NT2/D1 (cell line): ENCODE measurements around the gene PAIP2.

Source experiments
- SUZ12 ChIP-seq: IDR thresholded peaks from 2 replicates; pipeline ENCODE4 v1.6.1; 2011; ENCODE audit not compliant: insufficient read length, insufficient read depth; ENCODE audit errors: extremely low read depth
- YY1 ChIP-seq: IDR thresholded peaks from 2 replicates; pipeline ENCODE4 v1.6.1; 2011; ENCODE audit not compliant: insufficient read length, insufficient read depth
- ZNF274 ChIP-seq: IDR thresholded peaks from 2 replicates; pipeline ENCODE4 v1.6.1; 2011; ENCODE audit warnings: mild to moderate bottlenecking, low read depth, low read length

DNA sequence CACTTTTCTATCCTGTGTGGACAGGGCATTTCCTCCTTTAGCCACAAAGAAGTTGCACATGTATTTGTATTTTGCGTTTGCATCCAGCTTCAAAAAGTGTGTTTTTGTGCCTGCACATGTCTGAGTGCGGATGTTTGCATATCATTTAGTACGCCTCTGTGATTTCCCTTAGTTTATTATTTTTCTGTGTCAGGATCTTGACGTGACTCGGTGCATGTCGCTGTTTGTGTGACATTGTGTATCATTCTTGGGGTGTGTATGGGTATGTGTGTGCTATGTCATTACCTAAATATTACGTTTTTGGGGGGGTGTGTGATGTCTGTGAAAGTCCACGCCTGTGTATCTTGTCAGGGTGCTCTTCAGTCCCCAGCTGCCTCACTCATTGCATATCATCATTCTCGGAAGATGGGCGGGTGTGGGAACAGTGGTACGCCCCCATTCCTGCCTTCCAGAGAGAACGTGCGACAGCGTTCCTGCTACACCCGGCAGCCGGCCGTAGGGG is 416 bp upstream of the PAIP2 start:
- TF ChIP-seq ZNF274, result no peak
- no peak for TF ChIP-seq YY1
- TF ChIP-seq SUZ12, result no peak
